Measurements from ENCODE around the gene IL1RAPL1.
"Not testable (repeated sequence)": the region's sequence is repeated elsewhere in the genome, so short reads cannot be mapped to it uniquely, and the experiment has no call there.

IL1RAPL1 gene

GRCh38 chrX:28638775-28639174, 51.5 kb downstream of the IL1RAPL1 start:
- DNase-seq: no peak

GRCh38 chrX:28639451-28639850, 52.2 kb downstream of the IL1RAPL1 start:
- no peak for DNase-seq

- DNase-seq: no peak
Measured at GRCh38 chrX:28649541-28649940, 62.3 kb downstream of the IL1RAPL1 start.

GRCh38 chrX:28651186-28651585, 63.9 kb downstream of the IL1RAPL1 start:
- DNase-seq: no peak

- DNase-seq: no peak
Measured at GRCh38 chrX:28659269-28659668, 72.0 kb downstream of the IL1RAPL1 start.

- no peak for DNase-seq
Measured at GRCh38 chrX:28665778-28666177, 78.5 kb downstream of the IL1RAPL1 start.

- no peak for DNase-seq
Measured at GRCh38 chrX:28668303-28668702, 81.1 kb downstream of the IL1RAPL1 start.

GRCh38 chrX:28668957-28669356, 81.7 kb downstream of the IL1RAPL1 start:
- DNase-seq: no peak

GRCh38 chrX:28670074-28670473, 82.8 kb downstream of the IL1RAPL1 start:
- no peak for DNase-seq

GRCh38 chrX:28675173-28675572, 87.9 kb downstream of the IL1RAPL1 start:
- DNase-seq: no peak

GRCh38 chrX:28693101-28693500, 105.9 kb downstream of the IL1RAPL1 start:
- DNase-seq: no peak

- DNase-seq: no peak
Measured at GRCh38 chrX:28697732-28698131, 110.5 kb downstream of the IL1RAPL1 start.

GRCh38 chrX:28701222-28701621, 114.0 kb downstream of the IL1RAPL1 start:
- DNase-seq: no peak

- no peak for DNase-seq
Measured at GRCh38 chrX:28706964-28707363, 119.7 kb downstream of the IL1RAPL1 start.

- no peak for DNase-seq
Measured at GRCh38 chrX:28709421-28709820, 122.2 kb downstream of the IL1RAPL1 start.

- no peak for DNase-seq
Measured at GRCh38 chrX:28717864-28718263, 130.6 kb downstream of the IL1RAPL1 start.

- no peak for DNase-seq
Measured at GRCh38 chrX:28718450-28718849, 131.2 kb downstream of the IL1RAPL1 start.

- no peak for DNase-seq
Measured at GRCh38 chrX:28719620-28720019, 132.4 kb downstream of the IL1RAPL1 start.

GRCh38 chrX:28752330-28752729, 165.1 kb downstream of the IL1RAPL1 start:
- no peak for DNase-seq

- no peak for DNase-seq
Measured at GRCh38 chrX:28756175-28756574, 168.9 kb downstream of the IL1RAPL1 start.

- DNase-seq: no peak
Measured at GRCh38 chrX:28756647-28757046, 169.4 kb downstream of the IL1RAPL1 start.

- no peak for DNase-seq
Measured at GRCh38 chrX:28757290-28757689, 170.0 kb downstream of the IL1RAPL1 start.

- DNase-seq: not testable (repeated sequence)
Measured at GRCh38 chrX:28766561-28766960, 179.3 kb downstream of the IL1RAPL1 start.

- no peak for DNase-seq
Measured at GRCh38 chrX:28773807-28774206, 186.6 kb downstream of the IL1RAPL1 start.

GRCh38 chrX:28787206-28787605, 200.0 kb downstream of the IL1RAPL1 start:
- DNase-seq: no peak

GRCh38 chrX:28800671-28801070, 213.4 kb downstream of the IL1RAPL1 start:
- not testable (repeated sequence) for DNase-seq
